Activated B cell treated with CpG ODN at 0.5 μM for 24 hours (primary cell): ENCODE measurements around the gene KIAA0930. TPM values are rescaled to one million over a fixed set of nuclear protein-coding genes. Genes with fewer than 3 reads are reported as not detected.

Experiments
- ATAC-seq: fragments of 200-7000 bp; cut with Tn5 transposase; one replicate; pipeline ENCODE4 v1.10.0; 2021; ENCODE audit warnings: low read depth, mild to moderate bottlenecking, moderate library complexity
- CTCF ChIA-PET: fragments of 350-600 bp; sonication (Branson Sonifier 250); formaldehyde crosslinking; loops from one replicate; lab custom pipeline; 2021; ENCODE audit warnings: antibody characterized with exemption; lab: Charles Lee
- POLR2A ChIA-PET: fragments of 350-600 bp; sonication (Branson Sonifier 250); formaldehyde crosslinking; loops from one replicate; lab custom pipeline; 2021; ENCODE audit warnings: antibody characterized with exemption; lab: Charles Lee
- DNase-seq: peaks from one replicate; pipeline ENCODE4 v3.0.0; 2022
- H3K27ac Mint-ChIP-seq: one replicate; pipeline ENCODE4 v1.8.0; 2020; ENCODE audit warnings: mixed read lengths
- H3K27me3 Mint-ChIP-seq: one replicate; pipeline ENCODE4 v1.8.0; 2021; ENCODE audit warnings: mixed read lengths
- H3K36me3 Mint-ChIP-seq: one replicate; pipeline ENCODE4 v1.8.0; 2021; ENCODE audit warnings: low read depth, mixed read lengths
- H3K4me1 Mint-ChIP-seq: one replicate; pipeline ENCODE4 v1.8.0; 2021; ENCODE audit warnings: mixed read lengths
- H3K4me3 Mint-ChIP-seq: one replicate; pipeline ENCODE4 v1.8.0; 2020; ENCODE audit warnings: mild to moderate bottlenecking, mixed read lengths
- H3K9me3 Mint-ChIP-seq: one replicate; pipeline ENCODE4 v1.8.0; 2020; ENCODE audit warnings: mixed read lengths
- intact Hi-C: fragments of 100-400 bp; cut with micrococcal nuclease; formaldehyde crosslinking; loops from one replicate; pipeline ENCODE4 v1.15.1; 2024
- total RNA-seq: library from RNA; stranded (reverse); gene quantifications from 2 replicates; pipeline ENCODE4 v1.2.3, GENCODE V29; 2022
- TF ChIP-seq, protein P1 (sequence below): fragments of 200-600 bp; IDR thresholded peaks from one replicate; pipeline ENCODE4 v1.8.0; 2022; ENCODE audit warnings: antibody characterized with exemption, mild to moderate bottlenecking

KIAA0930 gene
- total RNA-seq, 1 donor from 2014 or later: 42.2 TPM

DNA sequence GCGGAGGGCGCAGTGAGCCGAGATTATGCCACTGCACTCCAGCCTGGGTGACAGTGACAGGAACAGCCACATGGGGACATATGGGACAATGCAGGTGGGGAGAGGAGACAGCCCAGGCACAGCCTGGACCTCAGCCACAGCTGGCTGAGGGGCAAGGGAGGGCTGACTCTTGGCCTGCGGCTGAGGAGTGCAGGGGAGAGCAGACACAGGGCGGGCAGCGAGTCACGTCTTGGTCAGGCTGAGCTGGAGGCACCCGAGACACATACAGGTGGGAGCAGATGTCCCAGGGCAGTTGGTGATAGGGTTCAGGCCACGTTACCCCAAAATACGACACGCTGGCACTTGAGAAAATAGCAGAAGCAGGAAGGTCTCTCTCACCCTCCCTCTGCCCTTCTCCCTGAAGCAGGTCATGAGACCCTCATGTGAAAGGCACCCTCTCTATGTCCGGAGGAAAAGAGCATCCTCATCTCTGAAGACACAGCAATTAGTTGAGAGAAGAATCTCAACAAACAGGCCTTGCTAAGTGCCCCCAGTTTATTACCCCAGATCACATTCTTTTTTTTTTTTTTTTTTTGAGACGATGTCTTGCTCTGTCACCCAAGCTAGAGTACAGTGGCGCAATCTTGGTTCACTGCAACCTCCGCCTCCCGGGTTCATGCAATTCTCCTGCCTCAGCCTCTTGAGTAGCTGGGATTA lies 10.5 kb downstream of the KIAA0930 start:
- TF ChIP-seq, protein P1, sequence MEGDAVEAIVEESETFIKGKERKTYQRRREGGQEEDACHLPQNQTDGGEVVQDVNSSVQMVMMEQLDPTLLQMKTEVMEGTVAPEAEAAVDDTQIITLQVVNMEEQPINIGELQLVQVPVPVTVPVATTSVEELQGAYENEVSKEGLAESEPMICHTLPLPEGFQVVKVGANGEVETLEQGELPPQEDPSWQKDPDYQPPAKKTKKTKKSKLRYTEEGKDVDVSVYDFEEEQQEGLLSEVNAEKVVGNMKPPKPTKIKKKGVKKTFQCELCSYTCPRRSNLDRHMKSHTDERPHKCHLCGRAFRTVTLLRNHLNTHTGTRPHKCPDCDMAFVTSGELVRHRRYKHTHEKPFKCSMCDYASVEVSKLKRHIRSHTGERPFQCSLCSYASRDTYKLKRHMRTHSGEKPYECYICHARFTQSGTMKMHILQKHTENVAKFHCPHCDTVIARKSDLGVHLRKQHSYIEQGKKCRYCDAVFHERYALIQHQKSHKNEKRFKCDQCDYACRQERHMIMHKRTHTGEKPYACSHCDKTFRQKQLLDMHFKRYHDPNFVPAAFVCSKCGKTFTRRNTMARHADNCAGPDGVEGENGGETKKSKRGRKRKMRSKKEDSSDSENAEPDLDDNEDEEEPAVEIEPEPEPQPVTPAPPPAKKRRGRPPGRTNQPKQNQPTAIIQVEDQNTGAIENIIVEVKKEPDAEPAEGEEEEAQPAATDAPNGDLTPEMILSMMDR: no peak
- H3K27me3 Mint-ChIP-seq: no peaks in the 10 kb centered on the region
- no peak overlapping the region for H3K4me3 Mint-ChIP-seq
- H3K27ac Mint-ChIP-seq: no peak overlapping the region
- ChIA-PET POLR2A (no interaction called here), CTCF (no interaction called here)
- intact Hi-C loops: no loop called here
- peaks cover 16% of the 10 kb centered on the region for H3K36me3 Mint-ChIP-seq
- DNase-seq (no peak), ATAC-seq (no peak)
- H3K9me3 Mint-ChIP-seq: no peaks in the 10 kb centered on the region
- peaks cover 56% of the 10 kb centered on the region for H3K4me1 Mint-ChIP-seq

DNA sequence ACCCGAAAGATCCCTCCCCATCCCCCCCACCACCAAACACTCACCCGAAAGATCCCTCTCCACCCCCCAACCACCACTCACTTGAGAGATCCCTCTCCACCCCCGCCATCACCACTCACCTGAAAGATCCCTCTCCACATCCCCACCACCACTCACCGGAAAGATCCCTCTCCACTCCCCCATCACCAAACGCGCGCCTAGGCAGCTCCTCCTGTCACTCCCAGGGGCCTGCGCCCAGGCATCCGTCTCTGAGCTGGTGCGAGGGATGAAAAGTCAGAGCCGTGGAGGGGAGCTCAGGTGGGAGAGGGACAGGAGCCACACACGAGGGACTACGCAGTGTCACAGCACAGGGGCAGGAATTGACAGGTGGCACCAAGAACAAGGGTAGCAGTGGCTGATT lies 11.5 kb downstream of the KIAA0930 start:
- TF ChIP-seq, protein P1: no peak
- Mint-ChIP-seq H3K27me3 (no peaks in the 10 kb centered on the region), H3K9me3 (no peaks in the 10 kb centered on the region), H3K4me1 (peaks cover 50% of the 10 kb centered on the region), H3K36me3 (peaks cover 16% of the 10 kb centered on the region), H3K4me3 (no peak overlapping the region), H3K27ac (peak overlapping the region; percentile 50)
- CTCF ChIA-PET: no interaction called here
- intact Hi-C loops: no loop called here
- DNase-seq: no peak
- no peak for ATAC-seq
- POLR2A ChIA-PET: no interaction called here

DNA sequence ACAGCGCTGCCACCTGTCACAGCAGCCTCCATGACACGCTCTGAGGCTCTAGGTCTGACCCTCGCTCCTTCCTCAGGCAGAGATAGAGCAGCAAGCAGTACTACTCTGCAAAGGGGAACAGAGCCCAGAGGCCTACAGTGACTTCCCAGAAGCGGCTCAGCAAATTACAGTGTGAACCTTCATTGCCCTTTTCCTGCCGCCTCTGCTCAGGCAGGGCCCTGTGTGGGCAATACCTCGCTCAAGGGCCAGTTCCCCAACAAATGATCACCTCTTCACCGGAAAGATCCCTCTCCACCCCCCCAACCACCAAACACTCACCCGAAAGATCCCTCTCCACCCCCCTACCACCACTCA lies 12.3 kb downstream of the KIAA0930 start:
- Mint-ChIP-seq H3K4me1 (peaks cover 49% of the 10 kb centered on the region), H3K9me3 (no peaks in the 10 kb centered on the region), H3K27ac (no peak overlapping the region), H3K36me3 (peaks cover 16% of the 10 kb centered on the region), H3K4me3 (no peak overlapping the region), H3K27me3 (no peaks in the 10 kb centered on the region)
- DNase-seq (no peak), ATAC-seq (no peak)
- TF ChIP-seq, protein P1: no peak
- POLR2A ChIA-PET: no interaction called here
- intact Hi-C loops: no loop called here
- CTCF ChIA-PET: no interaction called here

DNA sequence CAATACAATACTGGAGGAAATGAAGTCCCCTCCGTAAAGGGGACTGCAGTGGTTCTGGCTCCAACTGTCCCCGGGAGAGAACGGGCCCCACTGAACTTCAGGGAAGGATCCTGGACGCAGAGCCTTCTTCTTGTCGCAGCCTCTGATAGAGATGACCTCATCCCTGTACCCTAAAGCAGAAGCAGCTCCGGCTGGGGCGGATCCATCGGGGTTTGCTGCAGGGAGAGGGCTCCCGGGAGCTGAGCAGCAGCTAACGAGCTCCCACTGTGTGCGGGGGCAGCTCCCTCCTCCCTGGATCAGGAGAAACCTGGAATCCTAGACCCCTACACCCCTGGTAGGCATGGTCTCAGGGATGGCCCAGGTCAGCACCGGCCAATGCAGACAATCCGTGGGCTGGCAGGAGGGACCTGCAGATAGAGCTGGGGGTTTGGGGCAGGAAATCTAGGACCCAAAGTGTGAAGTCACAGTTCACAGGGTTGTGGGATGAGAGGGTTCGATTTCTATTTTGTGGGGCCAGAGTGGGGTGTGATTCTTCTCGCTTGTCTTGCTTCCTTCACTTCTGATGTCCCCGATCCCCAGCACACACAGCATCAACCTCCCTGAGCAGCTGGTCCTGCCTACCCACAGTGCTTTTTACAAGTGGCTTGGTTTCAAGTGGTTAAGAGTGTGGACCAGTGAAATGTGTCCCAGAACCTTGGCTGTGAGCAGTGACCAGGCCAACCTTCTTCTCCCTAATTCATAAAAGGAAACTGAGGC lies 12.9 kb downstream of the KIAA0930 start:
- Mint-ChIP-seq H3K27ac (no peak overlapping the region), H3K9me3 (no peaks in the 10 kb centered on the region), H3K36me3 (peaks cover 12% of the 10 kb centered on the region), H3K4me1 (peaks cover 52% of the 10 kb centered on the region), H3K4me3 (no peak overlapping the region), H3K27me3 (no peaks in the 10 kb centered on the region)
- ChIA-PET CTCF (no interaction called here), POLR2A (interaction anchor here (1.8 kb wide), 1 partner anchor 8 kb away, joined by 6 read pairs; no protein-coding TSS in a partner anchor)
- TF ChIP-seq, protein P1: no peak
- intact Hi-C loops: no loop called here
- ATAC-seq: no peak
- no peak for DNase-seq

DNA sequence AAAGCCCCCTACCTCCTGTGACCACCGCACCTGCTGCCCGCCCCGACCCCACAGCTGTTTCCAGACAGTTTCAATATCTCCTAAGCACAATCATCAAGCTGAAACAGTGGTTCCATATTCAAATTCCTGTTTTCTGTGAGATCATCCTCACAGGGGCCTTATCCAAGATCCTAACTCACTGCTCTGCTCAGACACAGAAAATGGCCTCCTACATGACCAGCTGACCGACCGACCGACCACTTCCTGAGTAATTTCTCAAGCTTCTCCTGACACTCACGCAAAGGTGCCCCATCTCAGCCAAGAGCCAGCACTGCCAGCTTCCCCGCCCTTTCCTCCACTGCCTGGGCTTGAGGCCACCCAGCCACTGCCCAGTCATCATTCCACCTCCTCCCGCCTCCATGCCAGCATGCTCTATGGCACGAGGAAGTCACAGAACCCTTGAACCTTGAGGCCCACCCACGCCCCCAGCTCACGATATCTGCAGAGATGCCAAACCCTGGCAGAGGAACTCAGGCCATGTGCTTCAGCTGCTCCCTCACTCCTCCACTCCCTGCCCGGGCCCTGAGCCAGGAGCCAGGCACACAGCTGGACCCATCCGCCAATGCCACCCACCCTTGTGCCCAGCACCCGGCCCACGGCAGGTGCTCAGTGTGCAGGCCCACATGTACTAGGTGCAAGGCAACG lies 14.0 kb downstream of the KIAA0930 start:
- Mint-ChIP-seq H3K9me3 (no peaks in the 10 kb centered on the region), H3K4me1 (peaks cover 54% of the 10 kb centered on the region), H3K27ac (peak overlapping the region; percentile 30), H3K4me3 (no peak overlapping the region), H3K27me3 (no peaks in the 10 kb centered on the region), H3K36me3 (peaks cover 12% of the 10 kb centered on the region)
- ChIA-PET POLR2A (interaction anchor here (1.8 kb wide), 1 partner anchor 9 kb away, joined by 6 read pairs; no protein-coding TSS in a partner anchor), CTCF (no interaction called here)
- ATAC-seq: no peak
- TF ChIP-seq, protein P1: no peak
- no peak for DNase-seq
- intact Hi-C loops: no loop called here
